Stimulated activated CD8-positive, alpha-beta memory T cell treated with anti-CD3 and anti-CD28 coated beads, Interleukin-12 subunit alpha, Interleukin-12 subunit beta, amount 100 ng/mL, for 4 hours (primary cell): ENCODE data around the gene DUSP9.

Experiments used
- DNase-seq: peaks from one replicate; pipeline ENCODE4 v3.0.0-alpha.2; 2020; ENCODE audit warnings: low read depth

The DUSP9 gene

DNA sequence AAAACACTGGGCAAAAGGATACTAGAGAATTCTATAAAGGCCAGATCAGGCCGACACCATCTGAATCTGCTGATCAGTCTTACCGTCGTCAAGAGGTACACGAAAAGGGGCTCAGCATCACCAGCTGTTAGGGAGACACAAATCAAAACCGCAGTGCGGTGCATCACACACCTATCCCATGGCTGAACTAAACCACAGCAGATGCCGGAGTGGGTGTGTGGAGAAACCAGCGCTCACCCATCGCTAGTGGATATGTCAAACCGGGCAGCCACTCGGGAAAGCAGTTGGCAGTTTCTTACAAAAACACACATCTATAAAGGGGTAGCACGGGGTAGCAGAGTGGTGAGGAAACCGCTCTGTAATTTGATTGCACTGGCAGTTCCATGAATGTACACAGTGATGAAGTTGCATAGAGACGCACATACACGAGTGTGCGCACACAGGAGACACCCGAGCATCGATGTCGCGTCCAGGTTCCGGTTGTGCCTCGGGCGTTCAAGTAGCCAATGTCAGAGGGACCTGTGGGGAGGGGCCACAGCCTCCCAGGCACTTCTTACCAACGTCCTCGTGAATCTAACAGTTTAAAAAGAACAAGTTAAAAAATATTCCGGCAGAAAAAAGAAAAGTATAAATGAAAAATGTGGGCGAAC, 24.9 kb upstream of the DUSP9 start:
- no peak for DNase-seq

DNA sequence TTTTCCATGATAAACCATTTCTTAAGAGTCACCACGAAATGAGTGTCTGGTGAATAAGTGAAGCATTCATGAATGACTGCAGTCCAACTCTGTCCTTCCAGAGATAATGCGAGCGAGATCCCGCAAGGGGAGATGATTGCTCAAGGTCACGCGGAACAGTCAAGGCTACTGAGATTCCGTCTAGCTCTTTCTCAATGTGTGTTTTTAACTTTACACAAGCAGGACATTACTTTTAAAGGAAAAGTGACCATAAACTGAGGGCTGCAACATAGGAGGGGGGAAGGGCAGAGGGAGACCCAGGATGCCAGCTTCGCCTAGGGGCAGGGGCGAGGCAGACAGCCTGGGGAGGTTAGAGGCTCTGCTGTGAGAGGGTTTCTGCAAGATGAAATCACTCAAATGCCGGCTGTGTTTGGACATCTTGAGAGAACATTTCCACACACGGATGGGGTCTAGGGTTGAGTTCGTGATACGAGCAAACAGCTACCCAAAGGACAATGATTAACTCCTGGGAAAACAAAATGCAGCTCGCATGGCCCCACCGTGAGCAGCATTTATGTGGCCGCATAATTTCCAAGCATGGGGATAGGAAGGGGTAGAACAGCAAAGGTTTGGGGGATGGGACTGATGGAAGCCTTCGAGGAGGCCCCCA, 24.2 kb upstream of the DUSP9 start:
- no peak for DNase-seq

DNA sequence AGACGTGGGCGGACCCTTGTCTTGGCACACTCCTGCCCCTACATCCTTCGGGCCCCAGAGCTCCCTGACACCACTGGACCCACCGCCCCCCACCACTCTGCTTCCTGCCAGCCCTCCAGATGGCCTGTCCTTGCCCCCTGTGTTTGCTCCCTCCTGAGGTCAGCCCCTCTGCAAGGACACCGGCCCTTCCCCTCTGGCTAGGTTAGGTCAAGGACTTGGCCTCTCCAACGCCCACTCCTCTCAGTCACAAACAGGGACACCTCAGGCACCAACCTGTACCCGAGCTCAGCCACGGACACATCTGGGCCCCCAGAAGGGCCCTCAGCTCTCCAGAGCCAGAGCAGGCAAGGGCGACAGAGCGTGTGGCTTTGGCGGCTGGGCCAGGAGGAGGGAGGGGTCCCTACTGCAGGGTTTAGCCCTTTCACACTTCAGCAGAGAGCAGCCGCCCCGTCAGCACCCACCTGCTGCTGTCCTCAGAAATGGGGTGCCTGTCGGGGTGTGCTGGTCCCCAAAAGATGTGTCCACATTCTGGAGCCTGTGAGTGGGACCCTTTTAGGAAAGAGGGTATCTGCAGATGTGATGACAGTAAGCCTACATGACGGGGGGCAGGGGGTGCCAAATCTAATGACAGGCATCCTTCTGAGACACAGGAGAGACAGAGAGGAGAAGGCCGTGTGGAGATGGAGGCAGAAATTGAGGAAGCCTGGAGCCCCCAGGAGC, 23.5 kb upstream of the DUSP9 start:
- DNase-seq: no peak

DNA sequence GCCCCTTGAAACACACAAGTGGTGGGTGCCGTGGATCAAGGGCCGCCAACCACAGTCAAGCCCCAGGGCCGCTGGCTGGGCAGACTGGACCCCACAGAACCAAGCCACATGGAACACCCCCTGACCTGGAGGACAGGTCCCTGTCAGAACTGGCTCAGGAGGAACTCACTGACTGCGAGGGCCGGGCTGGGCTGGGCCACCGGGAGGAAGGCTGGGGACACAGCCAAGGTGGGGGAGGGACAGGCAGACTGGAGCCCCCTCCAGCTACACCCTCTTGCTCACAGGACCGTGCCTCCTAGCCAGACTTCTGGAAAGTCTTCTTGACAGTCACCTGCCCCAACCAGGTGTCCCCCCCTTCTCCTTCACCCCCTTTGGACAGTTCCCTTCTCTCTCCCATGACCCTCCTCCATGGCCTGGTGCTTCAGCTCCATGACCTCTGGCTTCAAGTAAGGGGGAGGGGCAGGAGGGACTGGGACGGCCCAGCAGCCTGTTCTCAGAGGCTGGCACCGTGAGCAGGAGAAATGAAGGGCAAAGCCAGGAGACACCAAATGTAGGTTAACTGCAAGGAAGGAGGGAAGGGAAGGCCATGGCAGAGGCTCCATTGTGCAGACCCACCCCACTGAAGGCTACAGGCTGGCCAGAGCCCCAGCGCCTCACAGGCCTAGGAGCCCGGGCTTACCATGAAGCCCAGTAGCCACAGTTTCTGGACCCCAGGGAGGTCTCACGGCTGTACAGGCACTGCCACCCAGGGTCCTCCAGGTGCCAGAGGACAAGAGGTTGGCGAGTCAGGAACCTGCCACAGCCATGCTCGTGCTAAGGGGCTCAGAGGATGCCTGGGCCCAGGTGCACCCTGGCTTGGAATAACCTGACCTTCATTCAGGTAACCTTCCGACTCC, 22.6 kb upstream of the DUSP9 start:
- DNase-seq: no peak

DNA sequence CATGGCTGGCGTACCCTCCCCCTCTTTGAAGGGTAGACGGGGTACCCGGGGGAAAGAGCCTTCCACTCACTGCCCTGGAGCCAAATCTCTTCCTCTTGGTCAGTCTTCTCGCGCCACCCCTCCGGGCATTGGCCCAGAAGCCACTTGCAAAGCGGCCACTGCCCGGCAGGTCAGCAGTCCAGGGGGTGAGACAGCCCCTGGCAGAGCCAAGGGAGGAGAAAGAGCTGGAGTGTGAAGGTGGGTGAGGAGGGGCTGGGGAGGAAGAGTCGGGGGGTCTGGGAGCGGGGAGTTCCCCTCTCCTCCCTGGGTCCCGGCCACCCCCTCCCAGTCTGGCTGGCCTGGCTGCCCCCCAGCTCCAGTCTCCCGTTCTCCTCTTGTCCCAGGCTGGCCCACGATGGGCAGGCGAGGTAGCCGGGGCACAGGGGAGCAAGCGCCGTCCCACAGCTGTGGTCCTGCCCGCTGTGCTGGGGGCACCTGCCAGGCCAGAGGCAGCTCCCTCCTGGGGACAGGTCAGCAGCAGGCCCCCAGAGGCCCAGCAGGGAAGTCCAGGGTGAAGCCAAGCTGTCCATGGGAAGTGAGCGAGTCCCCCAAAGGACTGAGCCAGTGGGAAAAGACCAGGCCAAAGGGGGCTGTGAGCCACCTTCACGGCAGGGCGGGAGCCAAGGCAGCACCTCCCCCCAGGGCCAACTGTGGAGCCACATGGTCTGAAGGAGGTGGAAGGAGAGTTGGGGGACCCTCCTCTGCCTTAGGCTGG, 21.6 kb upstream of the DUSP9 start:
- no peak for DNase-seq

DNA sequence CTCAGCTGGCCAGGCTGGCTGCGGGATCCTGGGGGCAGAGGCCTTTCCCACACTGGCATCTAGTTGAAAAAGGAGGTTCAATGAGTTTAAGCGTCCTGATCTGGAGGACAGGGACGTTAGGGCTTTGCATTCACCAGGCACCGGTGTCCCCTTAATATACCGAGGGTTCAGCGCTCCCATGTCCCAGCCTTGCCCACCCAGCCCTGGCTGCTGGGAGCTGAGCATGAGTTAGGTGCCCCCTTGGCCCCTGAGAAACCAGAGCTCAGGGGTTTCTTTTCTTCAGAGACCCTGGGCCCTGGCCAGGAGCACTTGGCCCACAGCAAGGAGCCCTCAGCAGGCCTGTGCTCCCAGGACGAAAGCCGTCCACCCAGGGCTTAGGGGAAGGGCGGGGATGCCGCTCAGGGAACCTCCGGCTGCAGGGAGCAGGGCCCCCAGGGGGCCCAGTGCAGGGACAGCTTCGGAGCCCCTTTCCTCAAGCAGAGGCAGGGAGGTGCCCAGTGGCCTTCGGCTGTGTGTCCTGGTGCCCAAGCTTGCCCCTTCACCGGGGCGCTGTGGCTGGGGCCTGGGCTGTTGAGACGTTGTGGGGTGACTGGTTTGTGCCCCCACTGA, 20.9 kb upstream of the DUSP9 start:
- DNase-seq: no peak

DNA sequence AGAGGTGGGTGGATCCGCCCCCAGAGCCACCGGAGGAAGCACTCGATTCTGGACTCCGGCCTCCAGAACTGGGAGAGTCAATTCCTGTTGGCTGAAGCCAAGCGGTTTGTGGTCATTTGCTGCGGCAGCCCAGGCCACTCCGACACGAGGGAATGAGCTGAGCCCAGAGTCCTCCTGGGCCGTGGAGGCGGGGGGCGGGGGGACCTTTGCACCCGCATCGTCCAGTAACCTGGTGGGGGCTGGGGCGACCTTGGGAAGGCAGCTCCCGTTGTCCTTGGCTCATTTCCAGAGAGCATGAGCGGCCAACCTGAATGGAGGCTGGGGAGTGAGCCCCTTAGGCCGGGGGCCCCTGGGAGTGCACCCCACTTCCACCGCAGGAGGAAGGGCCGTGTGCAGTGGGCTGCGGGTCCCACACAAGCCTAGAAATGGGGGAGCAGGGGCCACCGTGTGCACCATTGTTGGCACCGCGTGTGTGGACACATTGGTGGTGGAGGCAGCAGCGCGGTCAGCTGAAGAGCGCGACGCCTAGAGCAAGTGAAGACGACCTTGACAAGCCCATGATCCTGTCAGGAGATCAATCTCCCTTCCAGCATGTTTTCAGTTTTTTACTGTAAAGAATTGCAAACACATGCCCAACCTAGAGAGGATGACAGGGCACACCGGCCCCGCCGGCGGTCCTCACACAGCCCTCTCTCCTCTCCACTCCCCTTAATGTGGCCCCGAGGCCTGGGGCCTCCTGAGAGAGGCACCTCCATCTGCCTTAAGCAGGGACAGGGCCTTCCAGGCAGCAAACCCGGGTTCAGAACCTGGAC, 19.9 kb upstream of the DUSP9 start:
- no peak for DNase-seq

DNA sequence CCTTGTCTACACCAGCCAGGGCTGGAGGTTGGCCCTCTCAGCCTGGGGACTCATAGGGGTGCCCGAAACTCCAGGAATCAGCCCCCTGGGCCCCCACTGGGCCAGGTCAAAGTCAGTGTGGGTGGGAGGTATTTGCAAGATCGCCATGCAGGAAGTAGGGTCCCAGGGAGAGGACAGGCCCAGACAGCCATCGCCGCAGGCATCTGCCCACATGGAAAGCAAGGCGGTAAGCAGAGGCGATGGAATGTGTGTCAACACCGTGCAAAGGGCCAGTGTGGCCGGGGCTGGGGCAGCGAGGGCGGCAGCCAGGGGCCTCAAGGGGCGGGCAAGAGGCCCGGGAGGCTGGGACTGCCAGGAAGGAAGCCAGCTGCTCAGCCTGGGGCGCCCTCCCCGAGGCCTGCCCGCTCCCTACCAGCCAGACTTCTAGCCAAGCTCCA, 19.3 kb upstream of the DUSP9 start:
- no peak for DNase-seq

DNA sequence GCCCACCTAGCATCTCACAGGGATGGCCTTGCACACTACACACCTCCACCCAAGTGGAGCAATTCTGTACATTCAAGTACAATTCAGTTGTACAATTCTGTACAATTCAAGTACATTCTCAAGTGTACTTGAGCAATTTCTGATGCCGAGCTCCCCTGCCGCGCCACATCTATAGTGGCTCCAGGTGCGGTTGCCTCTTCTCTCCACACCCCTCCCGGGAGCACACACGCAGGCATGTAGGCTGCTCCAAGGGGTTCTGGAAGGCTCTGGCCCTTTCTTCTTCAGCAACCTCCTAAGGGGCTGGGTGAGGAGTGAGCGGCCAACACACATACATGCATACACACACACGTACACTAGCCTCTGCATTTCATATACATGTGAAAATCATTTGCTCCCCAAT, 18.9 kb upstream of the DUSP9 start:
- DNase-seq: no peak

DNA sequence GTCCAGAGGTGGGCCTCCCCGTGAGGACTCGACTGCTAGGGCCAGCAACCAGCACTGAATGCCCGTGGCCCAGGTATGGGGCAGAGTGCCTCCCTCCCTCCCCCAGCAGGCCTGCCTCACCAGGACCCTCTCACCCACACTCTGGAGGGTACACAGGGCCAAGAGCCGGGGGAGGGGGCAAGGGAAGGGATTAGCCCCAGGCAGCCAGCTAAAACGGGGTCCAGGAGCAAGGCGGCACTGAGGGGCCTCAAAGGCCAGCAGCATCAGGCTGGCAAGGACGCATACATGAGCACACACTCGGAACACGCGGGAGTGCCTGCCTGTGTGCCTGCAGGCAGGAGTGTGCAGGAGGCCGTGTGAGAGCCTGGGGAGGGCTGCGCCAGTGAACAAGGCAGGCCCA, 18.3 kb upstream of the DUSP9 start:
- no peak for DNase-seq

DNA sequence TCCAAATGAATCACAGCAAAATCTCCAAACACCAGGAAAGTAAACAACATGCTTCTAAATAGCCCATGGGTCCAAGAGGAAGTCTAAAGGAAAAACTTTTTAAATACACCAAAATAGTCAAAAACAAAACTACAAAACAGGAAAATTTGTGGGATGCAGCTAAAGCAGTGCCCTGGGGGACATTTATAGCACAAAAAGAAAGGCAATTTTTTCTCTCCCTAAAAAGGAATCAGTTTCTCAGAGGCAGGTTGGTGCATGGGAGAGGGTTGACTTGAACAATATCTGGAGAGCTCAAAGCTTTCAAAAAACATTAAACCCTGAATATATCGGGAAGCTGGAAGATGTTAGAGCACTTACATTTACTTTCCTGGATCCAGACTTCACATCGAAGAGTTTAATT, 15.7 kb upstream of the DUSP9 start:
- DNase-seq: no peak

DNA sequence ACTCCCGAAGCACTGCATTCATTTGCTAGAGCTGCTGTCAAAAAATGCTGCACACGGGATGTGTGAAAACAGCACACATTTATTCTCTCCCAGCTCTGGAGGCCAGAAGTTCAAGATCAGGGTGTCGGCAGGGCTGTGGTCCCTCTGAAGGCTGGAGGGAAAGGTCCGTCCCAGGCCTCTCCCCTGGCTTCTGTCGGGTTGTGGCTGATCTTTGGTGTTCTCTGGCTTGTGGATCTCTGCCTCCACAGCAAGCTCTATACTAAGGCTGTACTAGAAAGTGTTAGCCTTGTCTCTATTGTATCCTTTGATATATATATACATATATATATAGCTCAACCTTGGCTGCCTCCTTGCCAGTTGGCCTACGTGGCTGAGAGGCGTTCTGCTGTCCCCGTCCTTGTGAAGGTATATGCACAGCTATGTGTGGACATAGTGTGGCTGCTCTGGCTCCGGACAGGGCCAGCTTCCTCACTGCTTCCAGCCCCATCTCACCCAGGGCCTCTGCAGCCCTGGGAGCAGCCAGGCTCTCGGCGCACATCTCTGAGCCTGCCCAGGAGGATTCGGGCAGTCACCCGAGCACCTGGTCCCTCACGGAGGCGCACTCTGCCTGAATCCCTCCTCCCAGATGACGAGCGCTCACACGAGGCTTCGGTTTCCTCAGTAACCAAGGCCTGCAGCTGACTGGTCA, 15.0 kb upstream of the DUSP9 start:
- no peak for DNase-seq

DNA sequence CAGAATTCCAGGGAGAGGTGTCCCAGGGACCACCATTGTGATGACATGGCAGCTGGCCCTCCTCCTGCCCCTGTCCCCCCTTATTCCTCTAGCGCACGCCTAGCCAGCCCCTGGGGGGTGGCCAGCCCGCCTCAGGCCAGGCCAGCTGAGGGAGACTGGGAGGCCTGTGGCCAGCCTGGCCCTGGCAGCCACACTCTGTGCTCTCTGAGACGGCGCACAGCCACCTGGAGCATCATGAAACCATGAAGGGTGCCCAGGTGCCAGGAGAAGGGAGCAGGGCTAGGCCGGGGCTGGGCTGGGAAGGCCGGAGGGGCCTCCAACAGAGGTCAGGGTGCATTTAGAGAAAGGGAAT, 14.4 kb upstream of the DUSP9 start:
- DNase-seq: no peak

DNA sequence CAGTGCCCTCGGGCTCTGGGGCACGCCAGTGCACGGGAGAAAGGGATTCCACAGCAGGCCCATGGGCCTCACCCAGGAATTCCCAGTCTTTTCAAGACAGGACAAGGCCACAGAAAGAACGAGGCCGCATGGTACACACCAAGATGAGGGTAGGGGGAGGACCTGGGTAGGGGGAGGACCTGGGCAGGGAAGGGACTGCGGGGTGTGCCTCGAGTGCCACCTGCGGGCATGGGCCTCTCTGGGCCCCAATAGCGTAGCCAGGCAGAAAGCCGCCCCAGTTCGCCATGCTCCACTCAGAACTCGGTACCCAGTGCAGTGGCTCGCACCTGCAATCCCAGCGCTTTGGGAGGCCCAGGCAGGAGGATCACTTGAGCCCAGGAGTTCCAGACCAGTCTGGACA, 14.0 kb upstream of the DUSP9 start:
- no peak for DNase-seq

DNA sequence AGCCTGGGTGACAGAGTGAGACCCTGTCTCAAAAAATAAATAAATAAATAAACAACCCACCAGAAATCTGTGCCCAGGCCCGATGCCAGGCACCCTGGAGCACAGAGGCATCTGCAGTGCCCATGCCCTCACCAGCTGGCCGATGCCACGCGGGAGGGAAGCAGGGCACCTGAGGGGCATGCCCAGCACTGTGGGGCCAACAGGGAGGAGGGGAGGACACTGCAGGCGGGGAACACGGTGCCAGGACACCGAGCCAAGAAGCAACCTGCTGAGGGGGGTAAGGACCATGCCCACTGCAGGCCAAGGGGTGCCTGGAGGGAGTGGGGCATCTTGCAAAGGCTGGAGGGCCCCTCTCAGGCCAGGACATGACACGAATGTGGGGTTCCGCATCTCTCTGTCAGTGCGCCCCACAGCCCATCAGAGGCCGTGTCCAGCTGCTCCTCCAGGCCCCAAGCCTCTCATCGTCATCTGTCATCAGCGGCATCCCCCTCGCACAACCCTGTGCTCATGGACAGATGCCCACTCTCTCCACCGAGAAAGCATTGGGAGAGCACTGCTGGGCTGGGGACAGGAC, 13.3 kb upstream of the DUSP9 start:
- DNase-seq: no peak

DNA sequence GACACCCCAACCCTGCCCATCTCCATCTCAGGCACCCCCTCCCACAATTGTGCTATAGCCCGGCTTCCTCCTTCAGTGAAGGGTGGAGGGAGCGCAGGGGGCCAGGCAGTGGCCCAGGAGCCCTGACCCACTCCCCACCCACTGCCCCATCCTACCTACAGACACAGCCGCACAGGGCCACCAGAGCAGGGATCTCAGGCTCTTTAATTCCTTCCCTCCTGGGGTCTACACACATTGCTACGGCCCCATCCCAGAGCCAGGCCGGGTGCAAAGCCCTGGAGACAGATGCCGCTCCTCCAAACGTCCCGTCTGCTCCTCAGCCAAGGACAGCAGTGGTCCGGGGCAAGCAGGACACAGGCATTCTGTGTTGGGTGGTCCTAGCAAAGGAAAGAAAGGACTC, 12.8 kb upstream of the DUSP9 start:
- no peak for DNase-seq

DNA sequence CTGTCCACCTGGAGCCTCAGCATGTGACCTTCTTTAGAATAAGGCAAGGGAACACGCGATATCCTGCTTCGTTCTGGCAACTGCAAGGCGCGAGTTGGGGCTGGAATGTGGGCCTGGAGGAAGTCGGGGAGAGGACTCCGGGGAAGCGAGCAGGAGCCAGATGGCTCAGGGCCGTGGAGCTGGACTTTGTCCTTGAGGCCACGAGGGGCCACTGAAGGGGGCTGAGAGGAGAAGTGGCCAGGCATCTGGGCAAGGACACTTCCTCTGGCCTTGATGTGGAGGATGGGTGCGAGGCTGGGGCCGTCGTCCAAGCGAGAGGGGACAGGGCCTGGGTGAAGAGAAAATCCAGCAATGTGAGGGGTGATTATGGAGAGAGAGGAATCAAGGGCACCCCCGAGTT, 12.2 kb upstream of the DUSP9 start:
- DNase-seq: no peak

DNA sequence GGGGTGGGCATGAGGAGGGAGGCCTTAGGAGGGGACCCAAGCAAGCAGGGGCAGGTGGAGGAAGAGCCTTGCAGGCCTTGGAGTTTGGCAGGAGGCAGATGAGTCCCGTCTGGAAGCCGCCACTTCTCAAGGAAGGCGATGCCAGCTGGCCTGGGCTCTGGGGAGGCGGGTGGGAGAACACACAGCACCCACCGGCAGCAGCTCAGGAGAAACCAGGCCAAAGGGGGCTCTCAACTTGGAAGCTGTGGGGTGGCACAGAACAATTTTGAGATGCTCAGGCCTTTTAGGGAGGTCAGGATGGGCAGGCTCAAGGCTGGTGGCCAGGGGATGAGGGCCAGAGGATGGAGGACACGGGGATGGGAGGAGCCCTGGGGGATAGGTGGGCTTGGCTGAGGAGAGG, 11.6 kb upstream of the DUSP9 start:
- DNase-seq: no peak

DNA sequence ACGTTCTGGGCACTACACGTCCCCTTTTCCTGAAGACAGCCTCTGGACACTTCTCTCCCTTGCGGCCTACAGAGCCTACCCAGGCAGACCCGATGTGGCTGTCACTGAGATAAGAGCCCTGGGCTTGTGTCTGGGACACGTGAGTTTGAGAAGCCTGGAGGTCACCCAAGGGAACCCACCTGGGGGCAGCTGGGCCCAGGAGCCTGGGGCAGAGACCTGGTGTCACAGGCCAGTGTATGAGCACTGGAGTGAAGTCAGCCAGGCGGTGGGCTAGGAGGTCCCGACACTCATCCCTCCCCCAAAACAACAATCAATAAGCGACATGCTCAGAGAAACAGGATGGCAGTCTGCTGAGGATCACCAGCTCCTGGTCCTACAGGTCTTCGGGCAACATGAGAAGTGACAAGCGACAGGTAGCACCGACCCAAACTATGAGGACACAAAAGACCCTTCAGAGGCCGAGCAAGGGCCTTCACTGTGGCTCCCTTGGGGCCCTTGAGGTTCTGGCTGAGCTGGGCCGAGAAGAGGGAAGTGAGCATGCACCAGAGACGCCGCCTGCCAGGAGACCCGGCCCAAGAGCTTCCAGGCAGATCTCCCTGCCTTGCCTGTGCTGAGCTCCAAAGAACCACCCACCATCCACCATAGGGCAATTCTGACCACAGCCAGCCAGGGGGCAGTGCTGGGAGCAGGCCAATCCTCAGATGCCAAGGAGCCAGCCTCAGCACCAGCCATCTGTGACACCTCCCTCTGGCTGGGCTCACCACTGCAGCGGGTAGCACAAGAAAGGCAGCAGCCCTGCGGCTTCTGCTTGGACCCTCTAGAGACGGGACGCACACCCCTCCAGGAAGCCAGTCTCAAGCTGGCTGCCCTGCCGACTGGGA, 11.0 kb upstream of the DUSP9 start:
- no peak for DNase-seq
